PFSK-1 (cell line): ENCODE data around the gene KERA.

Experiments
- FOXP2 ChIP-seq: optimal IDR thresholded peaks from 2 replicates; pipeline ENCODE3; 2011; ENCODE audit warnings: borderline replicate concordance, control low read depth, inconsistent platforms; ENCODE audit not compliant: insufficient read depth; ENCODE audit errors: extremely low read length, extremely low read depth
- POLR2AphosphoS5 ChIP-seq: IDR thresholded peaks from 2 replicates; pipeline ENCODE4 v1.6.1; 2012; ENCODE audit warnings: low read depth, mild to moderate bottlenecking, control low read depth, low read length, moderate library complexity
- REST ChIP-seq, 2 experiments: IDR thresholded peaks; 2 replicates each; pipeline versions ENCODE4 v1.6.1 to v1.8.0; 2011 to 2012; ENCODE audit warnings: low read depth in 2 of 2, low read length in 2 of 2, control low read depth in 1 of 2, inconsistent platforms in 1 of 2, mild to moderate bottlenecking in 1 of 2, moderate library complexity in 1 of 2; ENCODE audit not compliant: insufficient read depth in 1 of 2
- SIN3A ChIP-seq: IDR thresholded peaks from 2 replicates; pipeline ENCODE4 v1.6.1; 2012; ENCODE audit warnings: mild to moderate bottlenecking, low read length, moderate library complexity, borderline replicate concordance; ENCODE audit not compliant: insufficient read depth
- TAF1 ChIP-seq: IDR thresholded peaks from 2 replicates; pipeline ENCODE4 v1.6.1; 2012; ENCODE audit warnings: low read length, control low read depth, borderline replicate concordance; ENCODE audit not compliant: insufficient read depth

KERA gene

GRCh38 chr12:91091916-91092715 is 34.3 kb upstream of the KERA start:
- TF ChIP-seq POLR2AphosphoS5 (no peak), FOXP2 (no peak), SIN3A (no peak), TAF1 (no peak), REST (IDR thresholded peaks at IDR 0.05; ENCODE audit: insufficient read depth in 1 of 2, low read depth in 2 of 2, low read length in 2 of 2) (no peak)

- TF ChIP-seq FOXP2 = no peak
- no peak for TF ChIP-seq SIN3A
- TF ChIP-seq REST (IDR thresholded peaks at IDR 0.05; ENCODE audit: insufficient read depth in 1 of 2, low read depth in 2 of 2, low read length in 2 of 2) = no peak
- no peak for TF ChIP-seq TAF1
- TF ChIP-seq POLR2AphosphoS5 = no peak
Measured at GRCh38 chr12:91080041-91080440, 22.2 kb upstream of the KERA start.

- TF ChIP-seq SIN3A (no peak), FOXP2 (no peak), TAF1 (no peak), REST (IDR thresholded peaks at IDR 0.05; ENCODE audit: insufficient read depth in 1 of 2, low read depth in 2 of 2, low read length in 2 of 2) (no peak), POLR2AphosphoS5 (no peak)
Measured at GRCh38 chr12:91078501-91078900, 20.7 kb upstream of the KERA start.

GRCh38 chr12:91077228-91077954 is 19.6 kb upstream of the KERA start:
- no peak for TF ChIP-seq POLR2AphosphoS5
- no peak for TF ChIP-seq REST (IDR thresholded peaks at IDR 0.05; ENCODE audit: insufficient read depth in 1 of 2, low read depth in 2 of 2, low read length in 2 of 2)
- no peak for TF ChIP-seq FOXP2
- TF ChIP-seq SIN3A = no peak
- TF ChIP-seq TAF1 = no peak
